HepG2 (cell line): ENCODE data around the gene SOCS3. TPM values are rescaled to one million over a fixed set of nuclear protein-coding genes. Genes with fewer than 3 reads are reported as not detected.

ENCODE experiments used
- ATAC-seq: fragments of 200-7000 bp; cut with Tn5 transposase; 3 replicates; pipeline ENCODE4 v1.9.1; 2020; ENCODE audit warnings: mild to moderate bottlenecking, moderate library complexity
- BruUV-seq: library from RNA; stranded (reverse); fragments of 400-500 nt; replicated peaks from 2 replicates; lab custom pipeline; 2021; lab: Mats Ljungman, UMichigan
- CTCF ChIA-PET: fragments of 300-600 bp; formaldehyde crosslinking; extraction: SDS; loops from one replicate; lab custom pipeline; 2021; ENCODE audit warnings: low total read pairs, inconsistent platforms, low intra/inter-chr PET ratio; lab: Yijun Ruan, JAX
- POLR2A ChIA-PET: fragments of 350-600 bp; sonication (Branson Sonifier 250); formaldehyde crosslinking; loops from one replicate; lab custom pipeline; 2020; ENCODE audit warnings: antibody characterized with exemption, inconsistent platforms; lab: Yijun Ruan, JAX
- DNase-seq: peaks from one replicate; pipeline ENCODE4 v3.0.0-alpha.2; 2015; ENCODE audit warnings: low spot score
- FAIRE-seq: peaks from 3 replicates; lab custom pipeline; 2011; peaks lifted over from hg19 to GRCh38; lab: Jason Lieb, UNC
- H2AFZ ChIP-seq: one replicate; pipeline ENCODE4 v1.6.1; 2011; ENCODE audit warnings: low read length, inconsistent platforms
- H3K27ac ChIP-seq: fragments of 300-600 bp; 3 replicates; pipeline ENCODE4 v1.8.0; 2011; ENCODE audit warnings: mixed run types, mild to moderate bottlenecking, mixed read lengths, low read length, inconsistent platforms; ENCODE audit not compliant: insufficient read depth; ENCODE audit errors: extremely low read length
- H3K27me3 ChIP-seq, 2 experiments: fragments of 200-600 bp in 1 of 2; 2 replicates in 1 of 2; 3 replicates in 1 of 2; pipeline versions ENCODE4 v1.6.0 to v1.8.0; 2011; ENCODE audit warnings: low read length in 2 of 2, mild to moderate bottlenecking in 2 of 2, moderate library complexity in 2 of 2, inconsistent platforms in 1 of 2; ENCODE audit not compliant: insufficient read depth in 2 of 2, control insufficient read depth in 1 of 2
- H3K36me3 ChIP-seq, 2 experiments: fragments of 200-600 bp in 1 of 2; replicated peaks in 1 of 2; 2 replicates in 1 of 2; 3 replicates in 1 of 2; pipeline versions ENCODE4 v1.5.1 to v1.8.0; 2011; ENCODE audit warnings: low read length in 2 of 2, inconsistent platforms in 1 of 2; ENCODE audit not compliant: insufficient read depth in 2 of 2, control insufficient read depth in 1 of 2
- H3K4me1 ChIP-seq: 2 replicates; pipeline ENCODE4 v1.5.1; 2012; ENCODE audit warnings: low read length, inconsistent platforms; ENCODE audit not compliant: insufficient read depth
- H3K4me2 ChIP-seq: 2 replicates; pipeline ENCODE4 v1.6.0; 2011; ENCODE audit warnings: low read depth, low read length, inconsistent platforms
- H3K4me3 ChIP-seq, 3 experiments: fragments of 200-600 bp in 1 of 3; sonication (generic), shearing (Covaris generic) in 1 of 3; replicated peaks in 1 of 3; 2 replicates each; pipeline ENCODE4 v1.5.1; 2011 to 2016; ENCODE audit warnings: low read length in 3 of 3, inconsistent platforms in 2 of 3, low read depth in 2 of 3, mild to moderate bottlenecking in 2 of 3, control low read depth in 1 of 3, mixed read lengths in 1 of 3; ENCODE audit not compliant: insufficient read depth in 1 of 3
- H3K79me2 ChIP-seq: one replicate; pipeline ENCODE4 v1.6.1; 2011; ENCODE audit warnings: low read length, inconsistent platforms; ENCODE audit not compliant: insufficient read depth
- H3K9ac ChIP-seq: 2 replicates; pipeline ENCODE4 v1.6.0; 2011; ENCODE audit warnings: mild to moderate bottlenecking, low read depth, low read length, inconsistent platforms; ENCODE audit not compliant: insufficient read depth
- H3K9me3 ChIP-seq: 2 replicates; pipeline ENCODE4 v1.5.1; 2012; ENCODE audit warnings: mild to moderate bottlenecking, low read length
- H4K20me1 ChIP-seq: 2 replicates; pipeline ENCODE4 v1.6.0; 2011; ENCODE audit warnings: inconsistent platforms, mild to moderate bottlenecking, low read length, moderate library complexity; ENCODE audit not compliant: insufficient read depth
- WGBS: methylation state at CpG from one replicate; pipeline ENCODE4 v1.1.6; 2017; ENCODE audit warnings: low lambda C conversion rate; 5-methylcytosine and 5-hydroxymethylcytosine counted together
- in situ Hi-C: cut with HindIII; loops from 2 replicates; pipeline ENCODE4 v1.10.0; 2017; ENCODE audit warnings: low pct_unique_long_range_greater_than_20kb; ENCODE audit not compliant: extremely low pct_ligation_motif_present
- intact Hi-C: fragments of 100-400 bp; cut with micrococcal nuclease; formaldehyde crosslinking; loops from one replicate; pipeline ENCODE4 v1.10.0; 2022; ENCODE audit not compliant: unreplicated experiment
- polyA plus RNA-seq, 8 experiments: library from polyadenylated mRNA; depleted of rRNA in 3 of 8; stranded (reverse) in 7 of 8; unstranded in 1 of 8; fragments of >200 nt; fragmentation: Illumina TruSeq in 4 of 8; extraction: Trizol in 4 of 8; gene quantifications; 2 replicates each; pipeline versions ENCODE4 v1.2.1 to v1.2.3, GENCODE V29; 2011 to 2016; ENCODE audit warnings: low read depth in 4 of 8, missing spikeins in 1 of 8, mixed read lengths in 1 of 8; ENCODE audit not compliant: insufficient read depth in 1 of 8
- total RNA-seq, 5 experiments: library from RNA; depleted of rRNA; stranded (reverse); fragments of >200 nt; fragmentation: Illumina TruSeq; extraction: Trizol; gene quantifications; 2 replicates each; pipeline ENCODE4 v1.2.3, GENCODE V29; 2016; ENCODE audit warnings: low read depth in 1 of 5
- TF ChIP-seq, protein P1 (sequence below): sonication (generic); formaldehyde crosslinking; IDR thresholded peaks from 2 replicates; pipeline ENCODE4 v1.9.0; 2021; ENCODE audit warnings: missing genetic modification reagents, mild to moderate bottlenecking, borderline replicate concordance
- TF ChIP-seq, protein P2 (sequence below), 2 experiments: sonication (generic) in 1 of 2; formaldehyde crosslinking in 1 of 2; IDR thresholded peaks; 2 replicates each; pipeline versions ENCODE4 v1.4.0 to v1.6.1; 2016 to 2020; ENCODE audit warnings: borderline replicate concordance in 1 of 2, low read depth in 1 of 2, mild to moderate bottlenecking in 1 of 2, missing genetic modification reagents in 1 of 2

Gene SOCS3
- total and polyA plus RNA-seq, 2 of the 13 experiments (the other 11 are each of a cell fraction or from before 2014, with no cell fraction given) = 0.77 to 2.4 TPM

DNA sequence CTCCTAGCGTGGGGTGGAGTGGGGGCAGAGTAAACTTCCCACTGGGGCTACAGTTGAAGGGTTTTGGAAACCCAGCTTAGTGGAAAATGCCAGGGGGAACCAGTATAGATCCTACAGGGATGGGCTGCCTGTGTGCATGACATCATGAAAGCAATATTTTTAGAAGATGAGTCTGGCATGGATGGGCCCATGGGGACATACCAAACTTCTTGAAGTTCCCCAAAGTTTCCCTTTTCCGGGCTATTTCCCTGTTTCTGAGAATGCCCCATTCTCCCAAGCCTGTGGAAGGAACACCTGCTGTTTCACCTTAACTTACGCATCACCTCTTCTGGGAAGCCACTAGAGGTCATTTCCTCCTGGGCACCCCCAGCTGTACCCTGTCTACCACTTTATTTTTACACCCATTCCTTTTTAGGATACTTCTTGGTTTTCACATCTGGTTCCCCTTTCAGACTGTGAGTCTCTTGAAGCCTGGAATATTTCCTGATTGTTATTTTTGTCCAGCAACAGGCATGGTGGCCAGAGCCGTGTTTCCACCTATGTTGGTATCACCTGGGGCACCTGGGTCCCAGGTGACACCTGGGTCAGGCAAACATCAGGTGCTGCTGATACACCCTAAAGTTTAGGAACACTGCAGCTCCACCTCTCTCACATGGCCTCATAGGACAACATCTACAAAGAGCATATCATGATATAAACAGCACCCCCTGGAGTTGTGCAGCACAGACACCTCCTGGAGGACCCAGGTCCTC, 9.8 kb downstream of the SOCS3 start:
- Histone ChIP-seq H3K36me3 (no peaks in the 10 kb centered on the region), H4K20me1 (no peaks in the 10 kb centered on the region), H3K79me2 (no peaks in the 10 kb centered on the region), H3K4me3 (no peak overlapping the region), H3K9ac (no peak overlapping the region), H3K27ac (no peak overlapping the region), H2AFZ (no peak overlapping the region), H3K27me3 (peaks cover 14 to 66% of the 10 kb centered on the region in 2 experiments), H3K4me1 (peaks cover 39% of the 10 kb centered on the region), H3K9me3 (no peaks in the 10 kb centered on the region), H3K4me2 (no peak overlapping the region)
- in situ Hi-C loops (no loop called here), intact Hi-C loops (no loop called here)
- WGBS = 39% methylated on average over 4 of the region's 4 CpGs
- BruUV-seq = no TSS peak
- no peak for FAIRE-seq
- no peak for ATAC-seq
- ChIA-PET CTCF (no interaction called here), POLR2A (no interaction called here)
- DNase-seq = no peak
- TF ChIP-seq, protein P1, sequence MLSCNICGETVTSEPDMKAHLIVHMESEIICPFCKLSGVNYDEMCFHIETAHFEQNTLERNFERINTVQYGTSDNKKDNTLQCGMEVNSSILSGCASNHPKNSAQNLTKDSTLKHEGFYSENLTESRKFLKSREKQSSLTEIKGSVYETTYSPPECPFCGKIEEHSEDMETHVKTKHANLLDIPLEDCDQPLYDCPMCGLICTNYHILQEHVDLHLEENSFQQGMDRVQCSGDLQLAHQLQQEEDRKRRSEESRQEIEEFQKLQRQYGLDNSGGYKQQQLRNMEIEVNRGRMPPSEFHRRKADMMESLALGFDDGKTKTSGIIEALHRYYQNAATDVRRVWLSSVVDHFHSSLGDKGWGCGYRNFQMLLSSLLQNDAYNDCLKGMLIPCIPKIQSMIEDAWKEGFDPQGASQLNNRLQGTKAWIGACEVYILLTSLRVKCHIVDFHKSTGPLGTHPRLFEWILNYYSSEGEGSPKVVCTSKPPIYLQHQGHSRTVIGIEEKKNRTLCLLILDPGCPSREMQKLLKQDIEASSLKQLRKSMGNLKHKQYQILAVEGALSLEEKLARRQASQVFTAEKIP = no peak
- TF ChIP-seq, protein P2, sequence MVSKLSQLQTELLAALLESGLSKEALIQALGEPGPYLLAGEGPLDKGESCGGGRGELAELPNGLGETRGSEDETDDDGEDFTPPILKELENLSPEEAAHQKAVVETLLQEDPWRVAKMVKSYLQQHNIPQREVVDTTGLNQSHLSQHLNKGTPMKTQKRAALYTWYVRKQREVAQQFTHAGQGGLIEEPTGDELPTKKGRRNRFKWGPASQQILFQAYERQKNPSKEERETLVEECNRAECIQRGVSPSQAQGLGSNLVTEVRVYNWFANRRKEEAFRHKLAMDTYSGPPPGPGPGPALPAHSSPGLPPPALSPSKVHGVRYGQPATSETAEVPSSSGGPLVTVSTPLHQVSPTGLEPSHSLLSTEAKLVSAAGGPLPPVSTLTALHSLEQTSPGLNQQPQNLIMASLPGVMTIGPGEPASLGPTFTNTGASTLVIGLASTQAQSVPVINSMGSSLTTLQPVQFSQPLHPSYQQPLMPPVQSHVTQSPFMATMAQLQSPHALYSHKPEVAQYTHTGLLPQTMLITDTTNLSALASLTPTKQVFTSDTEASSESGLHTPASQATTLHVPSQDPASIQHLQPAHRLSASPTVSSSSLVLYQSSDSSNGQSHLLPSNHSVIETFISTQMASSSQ (IDR thresholded peaks at IDR 0.05; ENCODE audit: low read depth) = no peak
- TF ChIP-seq, protein P2 (CRISPR knock-in tag; IDR thresholded peaks at IDR 0.05; ENCODE audit: borderline replicate concordance) = no peak
